Measurements from ENCODE around the gene RAD51B. TPM values are rescaled to one million over a fixed set of nuclear protein-coding genes. Genes with fewer than 3 reads are reported as not detected.

RAD51B gene
- total RNA-seq, 4 donors from 2014 or later: 14.0 to 16.4 (median 14.8) TPM

- 64 to 70% methylated on average over 11 of the region's 11 CpGs for WGBS, 2 donors
- DNase-seq: peak; percentile 60 to 68
- intact Hi-C loops (cut with DNase I): no loop called here
These were observed 930.2 kb downstream of the RAD51B start for GRCh38 chr14:68749487-68750475.

GRCh38 chr14:68752271-68753006 lies 932.9 kb downstream of the RAD51B start:
- WGBS, 2 donors: 85 to 86% methylated on average over 6 of the region's 6 CpGs
- Histone ChIP-seq H3K36me3 (no peaks in the 10 kb centered on the region), H3K9me3 (no peaks in the 10 kb centered on the region), H3K4me1 (peaks cover 0 to 15% of the 10 kb centered on the region in 2 donors), H3K27me3 (no peaks in the 10 kb centered on the region), H3K27ac (no peak overlapping the region), H3K4me3 (replicated peaks in 1 of 3) (no peak overlapping the region)
- intact Hi-C loops (cut with DNase I): no loop called here
- no peak for DNase-seq
- TF ChIP-seq POLR2A (IDR thresholded peaks at IDR 0.05) (no peak), CTCF (IDR thresholded peaks at IDR 0.05) (no peak)

More at GRCh38 chr14:68749487-68750475, 930.2 kb downstream of the RAD51B start:
- Histone ChIP-seq H3K27me3 (no peaks in the 10 kb centered on the region), H3K27ac (peak overlapping the region in 2 of 3 donors; percentile 7 to 46), H3K36me3 (no peaks in the 10 kb centered on the region), H3K9me3 (no peaks in the 10 kb centered on the region), H3K4me1 (peaks cover 0 to 18% of the 10 kb centered on the region in 2 donors), H3K4me3 (replicated peaks in 1 of 3) (no peak overlapping the region)
- TF ChIP-seq POLR2A (IDR thresholded peaks at IDR 0.05): no peak
- TF ChIP-seq CTCF (IDR thresholded peaks at IDR 0.05): no peak

GRCh38 chr14:68753690-68754089 lies 934.1 kb downstream of the RAD51B start:
- Histone ChIP-seq H3K36me3 (no peaks in the 10 kb centered on the region), H3K27ac (no peak overlapping the region), H3K4me3 (replicated peaks in 1 of 3) (no peak overlapping the region), H3K27me3 (no peaks in the 10 kb centered on the region), H3K9me3 (no peaks in the 10 kb centered on the region), H3K4me1 (peaks cover 0 to 13% of the 10 kb centered on the region in 2 donors)
- DNase-seq: no peak
- intact Hi-C loops (cut with DNase I): no loop called here
- no peak for TF ChIP-seq POLR2A (IDR thresholded peaks at IDR 0.05)
- TF ChIP-seq CTCF (IDR thresholded peaks at IDR 0.05): no peak
- 76 to 84% methylated on average over 4 of the region's 4 CpGs for WGBS, 2 donors

- peaks cover 0 to 6% of the 10 kb centered on the region in 2 donors for H3K4me1 ChIP-seq
- TF ChIP-seq CTCF (IDR thresholded peaks at IDR 0.05) (no peak), POLR2A (IDR thresholded peaks at IDR 0.05) (no peak)
- intact Hi-C loops (cut with DNase I): no loop called here
- H3K9me3 ChIP-seq: no peaks in the 10 kb centered on the region
- no peak overlapping the region for H3K27ac ChIP-seq
- DNase-seq: no peak
- WGBS, 2 donors: 97 to 98% methylated on average over 3 of the region's 3 CpGs
- no peaks in the 10 kb centered on the region for H3K27me3 ChIP-seq
- no peak overlapping the region for H3K4me3 ChIP-seq (replicated peaks in 1 of 3)
- no peaks in the 10 kb centered on the region for H3K36me3 ChIP-seq
These were observed 935.4 kb downstream of the RAD51B start for GRCh38 chr14:68755016-68755353.

Data from thyroid gland (tissue), 4 donors.